Stimulated activated CD4-positive, alpha-beta T cell treated with anti-CD3 and anti-CD28 coated beads, Interleukin-4, amount 100 ng/mL, for 24 hours (primary cell): Measurements from ENCODE around the gene NOXO1.
"Not testable (repeated sequence)": the region's sequence is repeated elsewhere in the genome, so short reads cannot be mapped to it uniquely, and the experiment has no call there.

Experiments
- DNase-seq: peaks from one replicate; pipeline ENCODE4 v3.0.0-alpha.2; 2020

The NOXO1 gene

GRCh38 chr16:1939833-1940232 lies 41.4 kb downstream of the NOXO1 start:
- DNase-seq = not testable (repeated sequence)

DNA sequence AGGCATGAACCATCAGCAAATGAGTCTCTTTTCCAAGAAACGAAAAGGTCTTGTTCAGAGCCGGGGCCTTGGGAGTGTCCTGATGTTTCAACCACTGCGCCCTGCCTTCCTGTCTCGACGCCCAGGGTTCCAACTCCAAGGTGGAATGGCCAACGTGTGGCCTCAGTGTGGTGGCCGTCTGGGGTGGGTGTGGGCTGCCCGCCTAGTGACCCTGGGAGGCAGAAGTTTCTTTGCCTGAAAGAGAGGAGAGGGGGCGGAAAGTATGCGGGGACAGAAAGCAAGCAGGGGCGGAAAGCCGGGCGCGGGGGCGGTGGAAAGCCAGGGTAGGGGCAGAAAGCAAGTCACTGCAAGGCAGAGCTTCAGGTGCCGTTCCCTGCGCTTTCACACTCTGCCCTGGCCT lies 42.4 kb downstream of the NOXO1 start:
- no peak for DNase-seq

- no peak for DNase-seq
These were observed 43.0 kb downstream of the NOXO1 start for GRCh38 chr16:1938316-1938715.

DNA sequence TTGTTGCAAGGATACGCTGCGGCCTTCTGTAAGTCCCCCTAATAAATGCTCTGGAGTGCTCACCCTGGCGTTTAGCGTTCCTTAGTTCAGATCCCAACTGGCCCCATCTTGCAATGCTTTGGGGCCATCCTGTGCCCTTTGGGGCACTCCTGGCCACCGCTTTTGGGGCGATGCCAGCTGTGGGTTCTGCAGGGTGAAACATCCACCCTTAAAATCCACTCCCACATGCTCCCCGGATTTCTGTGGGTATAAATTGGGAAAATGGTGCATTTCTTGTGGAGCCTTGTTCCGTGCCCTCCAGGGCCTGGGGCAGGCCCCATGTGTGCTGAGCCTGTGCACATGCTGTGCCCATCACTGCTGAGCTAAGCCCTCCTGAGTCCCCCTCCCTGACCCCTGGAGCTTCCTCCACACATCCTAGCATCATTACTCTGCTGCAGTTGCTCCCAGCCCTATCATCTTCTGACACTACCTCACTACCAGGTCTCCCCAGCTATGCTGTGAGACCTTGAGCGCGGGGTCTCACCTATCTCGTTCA lies 44.3 kb downstream of the NOXO1 start:
- DNase-seq = no peak

DNA sequence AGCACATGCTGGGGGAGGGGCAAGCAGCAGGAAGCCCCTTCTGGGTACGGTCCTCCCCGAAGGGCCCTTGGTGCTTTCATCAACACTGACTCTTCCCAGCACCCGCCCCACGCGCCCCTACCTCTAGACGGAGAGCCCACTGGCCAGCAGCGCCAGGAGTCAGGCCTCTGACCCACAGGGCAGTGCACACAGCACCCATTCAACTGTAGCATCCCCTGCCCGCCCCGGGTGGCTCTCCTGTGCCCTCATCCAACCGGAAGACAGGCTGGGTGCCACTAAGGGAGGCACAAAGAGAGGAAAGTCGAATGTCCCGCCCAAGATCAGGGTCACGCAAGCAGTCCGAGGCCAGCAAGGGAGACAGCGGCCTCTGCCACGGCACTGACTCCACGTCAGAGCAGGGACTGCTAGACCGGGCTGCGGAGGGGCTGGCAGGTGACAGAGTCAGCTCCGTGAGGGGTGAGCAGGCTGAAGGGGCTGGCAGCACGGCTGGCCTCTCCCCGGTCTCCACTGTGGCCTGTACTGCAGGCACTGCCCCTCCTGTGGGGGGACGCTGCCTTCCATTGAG lies 48.1 kb downstream of the NOXO1 start:
- DNase-seq = no peak

DNA sequence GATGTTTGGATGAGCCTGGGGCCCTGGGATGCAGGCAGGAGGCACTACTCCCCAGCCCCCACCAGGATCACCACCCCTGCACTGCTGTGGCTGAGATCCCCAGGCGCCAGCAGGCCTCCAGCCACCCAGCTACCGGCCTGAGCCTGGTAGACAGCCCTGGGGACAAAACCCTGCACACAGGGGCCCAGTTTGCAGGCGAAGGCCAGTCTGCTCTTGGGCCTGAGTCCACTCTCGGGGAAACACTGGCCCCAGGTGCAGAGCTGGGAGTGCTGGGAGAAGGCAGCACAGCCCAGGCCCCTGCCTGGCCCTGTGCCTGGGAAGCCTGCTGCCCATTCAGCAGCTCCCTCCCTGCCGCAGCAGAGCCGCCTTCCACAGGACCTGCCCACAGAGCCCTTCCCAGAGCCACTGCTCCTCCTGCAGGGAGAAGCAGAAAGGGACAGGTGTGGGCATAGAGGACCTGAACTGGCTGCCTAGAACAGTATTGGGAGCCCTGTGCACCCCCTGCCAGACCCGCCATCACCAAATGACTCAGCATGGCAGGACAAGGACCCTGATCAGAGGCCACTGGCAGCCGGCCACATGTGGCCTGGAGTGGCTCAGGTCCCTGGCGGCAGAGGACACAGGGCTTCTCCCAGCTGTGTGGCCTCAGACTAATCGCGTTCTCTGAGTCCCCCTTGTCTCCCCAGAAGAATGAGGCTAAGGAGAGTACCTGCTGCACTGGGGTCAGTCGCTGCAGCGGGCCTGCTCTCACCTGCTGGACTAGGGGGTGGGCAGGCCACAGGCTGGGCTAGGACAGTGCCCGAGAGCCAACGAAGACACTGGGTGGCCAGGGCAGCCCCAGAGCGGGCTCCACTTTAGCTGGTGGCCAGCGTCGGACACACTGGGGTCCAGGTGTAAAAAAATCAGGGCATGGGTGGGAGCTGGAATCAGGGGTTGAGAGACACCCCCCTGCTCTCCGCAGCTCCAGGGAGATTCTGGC lies 48.9 kb downstream of the NOXO1 start:
- no peak for DNase-seq

- DNase-seq = no peak
These were observed 50.9 kb downstream of the NOXO1 start for GRCh38 chr16:1930338-1930720.

DNA sequence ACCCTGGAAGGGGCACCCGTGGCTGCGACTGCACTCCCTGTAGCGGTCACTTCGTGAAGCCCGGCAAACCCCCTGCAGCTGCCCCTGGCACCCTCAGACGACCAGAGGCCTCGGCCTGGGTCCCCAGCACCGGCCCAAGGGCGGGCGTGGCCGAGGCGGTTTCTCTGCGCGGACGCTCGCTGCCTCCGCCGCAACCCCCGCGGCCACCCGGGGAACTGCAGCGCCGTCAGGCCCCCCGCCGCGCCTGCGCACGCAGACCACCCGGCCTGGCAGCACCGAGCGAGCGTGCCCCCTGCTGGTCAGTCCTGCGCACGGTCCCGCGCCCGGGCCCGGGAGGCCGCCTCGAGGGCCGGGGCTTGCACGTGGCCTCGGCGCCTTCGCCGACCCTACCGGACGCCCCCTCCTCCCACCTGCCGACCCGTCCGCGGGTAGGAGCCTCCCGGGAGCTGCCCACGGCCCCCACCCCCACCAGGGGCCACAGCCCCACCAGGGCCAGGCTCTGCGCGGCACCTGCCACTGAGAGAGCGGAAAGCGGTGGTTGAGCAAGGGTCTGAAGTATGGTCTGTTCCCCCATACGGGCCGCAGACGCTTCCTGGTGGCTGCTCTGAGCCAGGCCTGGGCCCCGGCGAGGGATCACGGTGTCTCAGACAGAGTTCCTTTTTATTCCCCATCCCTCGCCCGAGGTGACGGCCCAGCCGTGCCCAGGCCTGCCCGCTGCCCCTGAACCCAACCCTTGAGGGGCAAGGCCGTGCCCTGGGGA lies 51.5 kb downstream of the NOXO1 start:
- peak; percentile 92 for DNase-seq

DNA sequence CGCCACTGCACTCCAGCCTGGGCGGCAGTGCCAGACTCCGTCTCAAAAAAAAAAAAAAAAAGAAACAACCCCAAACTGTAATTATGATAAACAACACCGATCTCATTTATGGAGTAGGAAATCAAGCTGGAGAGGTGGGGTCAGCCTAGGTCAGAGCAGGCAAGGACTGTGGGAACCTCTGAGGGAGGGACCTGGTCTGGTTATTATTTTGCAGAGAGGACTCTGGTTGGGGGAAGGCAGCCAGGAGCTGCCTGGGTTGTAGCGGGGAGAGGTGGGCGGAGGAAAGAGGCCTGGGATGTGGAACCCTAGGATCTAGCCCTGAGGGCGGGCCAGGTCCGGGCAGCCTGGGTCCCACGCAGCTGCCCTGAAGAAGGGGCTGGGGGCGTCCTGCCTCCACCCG lies 52.2 kb downstream of the NOXO1 start:
- DNase-seq = no peak
